DMS114 treated with DMSO at 0.1 percent for 48 hours (cell line): ENCODE data around the gene LRRC8C.
"Not testable (repeated sequence)": the region's sequence is repeated elsewhere in the genome, so short reads cannot be mapped to it uniquely, and the experiment has no call there.

Experiments used
- DNase-seq: peaks from one replicate; lab custom pipeline; 2025; ENCODE audit not compliant: unreplicated experiment; lab: John Stamatoyannopoulos, UW

The LRRC8C gene

DNA sequence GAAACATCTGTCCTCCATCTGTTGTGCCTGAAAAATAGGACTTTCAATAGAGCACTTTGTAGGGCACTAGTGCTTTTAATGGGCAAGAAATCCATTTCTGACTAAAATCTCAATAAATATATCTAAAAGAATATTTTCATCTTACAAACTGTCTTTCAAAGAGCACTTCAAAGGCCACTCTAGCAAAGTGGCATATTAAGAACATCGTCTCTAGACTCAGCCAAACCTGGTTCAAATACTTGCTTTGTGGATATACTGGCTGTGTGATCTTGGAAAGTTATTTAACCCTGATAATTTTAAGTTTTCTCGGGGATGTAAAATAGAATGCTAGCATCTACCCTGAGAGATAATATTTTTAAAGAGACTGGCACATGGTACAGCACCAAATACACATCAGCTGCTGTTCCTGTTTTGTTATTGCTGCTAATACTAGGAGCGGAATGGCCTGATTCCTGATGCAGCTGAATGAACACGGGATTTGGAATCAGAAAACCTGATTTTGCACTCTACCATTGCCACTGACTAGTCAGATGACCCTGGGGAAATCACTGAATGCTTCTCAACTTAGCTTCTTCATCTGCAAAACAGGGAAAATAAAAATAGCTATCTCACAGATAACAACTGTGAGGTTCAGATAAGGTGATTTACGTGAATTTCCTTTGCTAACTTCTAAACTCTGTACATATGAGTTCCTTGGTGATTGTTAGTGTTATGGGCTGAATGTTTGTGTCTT lies 25.2 kb upstream of the LRRC8C start:
- no peak for DNase-seq

DNA sequence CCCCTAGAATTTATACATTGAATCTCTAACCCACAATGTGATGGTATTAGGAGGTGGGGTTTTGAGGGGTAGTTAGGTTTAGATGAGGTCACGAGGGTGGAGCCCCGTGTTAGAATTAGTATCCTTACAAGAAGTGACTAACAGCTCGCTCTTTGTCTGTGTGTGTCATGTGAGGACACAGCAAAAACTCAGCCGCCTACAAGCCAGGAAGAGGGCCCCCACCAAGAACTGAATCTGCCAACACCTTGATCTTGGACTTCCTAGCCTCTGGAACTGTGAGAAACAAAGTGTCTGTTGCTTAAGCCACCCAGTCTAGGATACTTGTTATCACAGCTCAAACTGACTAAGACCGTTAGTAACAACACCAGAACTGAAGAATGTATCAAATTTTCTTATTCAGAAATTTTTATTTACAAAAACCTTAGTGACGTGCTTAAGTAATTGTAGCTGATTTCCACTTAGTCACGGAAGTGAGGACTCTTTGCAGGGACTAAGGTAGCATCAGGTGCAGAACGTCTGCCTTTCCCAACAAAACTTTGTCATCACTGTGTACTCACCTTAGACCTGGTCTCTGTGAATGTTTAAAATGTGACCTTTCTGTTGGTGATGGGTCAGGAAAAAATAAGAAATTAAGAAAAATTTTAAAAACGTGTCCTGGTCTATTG lies 24.5 kb upstream of the LRRC8C start:
- no peak for DNase-seq

DNA sequence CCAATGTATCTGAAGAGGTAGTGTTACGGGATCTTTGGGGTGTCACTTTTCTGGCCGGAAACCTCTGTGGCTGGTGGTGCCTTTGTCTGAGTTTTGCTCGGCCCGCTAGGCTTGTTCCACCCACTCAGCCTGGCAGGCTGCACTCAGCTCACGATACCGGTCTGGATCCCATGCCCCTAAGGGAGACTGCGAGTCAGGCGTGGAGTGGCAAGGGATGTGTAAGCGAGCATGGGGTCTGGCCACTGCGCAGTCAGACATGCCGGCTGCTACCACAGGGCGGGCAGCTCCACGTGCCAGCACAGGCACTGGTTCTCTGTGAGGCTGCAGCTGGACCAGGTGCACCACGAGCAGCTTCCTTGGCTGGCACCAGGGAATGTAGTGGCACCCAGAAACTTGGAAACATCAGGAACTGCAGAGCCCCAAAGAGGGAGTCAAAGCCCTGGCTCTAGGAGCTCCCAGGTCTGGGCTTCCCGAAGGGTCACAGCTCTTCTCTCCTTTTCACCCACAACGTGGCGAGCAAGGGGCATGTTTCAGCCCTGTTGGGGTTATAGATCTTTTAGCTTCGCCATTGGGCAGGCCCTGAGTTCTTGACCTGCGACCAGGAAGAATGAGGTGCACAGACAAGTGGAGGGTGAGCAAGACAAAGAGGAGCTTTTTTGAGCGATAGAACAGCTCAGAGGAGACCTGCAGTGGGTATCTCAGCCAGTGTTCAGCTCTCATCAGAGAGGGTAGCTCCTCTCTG lies 23.8 kb upstream of the LRRC8C start:
- DNase-seq, result no peak

DNA sequence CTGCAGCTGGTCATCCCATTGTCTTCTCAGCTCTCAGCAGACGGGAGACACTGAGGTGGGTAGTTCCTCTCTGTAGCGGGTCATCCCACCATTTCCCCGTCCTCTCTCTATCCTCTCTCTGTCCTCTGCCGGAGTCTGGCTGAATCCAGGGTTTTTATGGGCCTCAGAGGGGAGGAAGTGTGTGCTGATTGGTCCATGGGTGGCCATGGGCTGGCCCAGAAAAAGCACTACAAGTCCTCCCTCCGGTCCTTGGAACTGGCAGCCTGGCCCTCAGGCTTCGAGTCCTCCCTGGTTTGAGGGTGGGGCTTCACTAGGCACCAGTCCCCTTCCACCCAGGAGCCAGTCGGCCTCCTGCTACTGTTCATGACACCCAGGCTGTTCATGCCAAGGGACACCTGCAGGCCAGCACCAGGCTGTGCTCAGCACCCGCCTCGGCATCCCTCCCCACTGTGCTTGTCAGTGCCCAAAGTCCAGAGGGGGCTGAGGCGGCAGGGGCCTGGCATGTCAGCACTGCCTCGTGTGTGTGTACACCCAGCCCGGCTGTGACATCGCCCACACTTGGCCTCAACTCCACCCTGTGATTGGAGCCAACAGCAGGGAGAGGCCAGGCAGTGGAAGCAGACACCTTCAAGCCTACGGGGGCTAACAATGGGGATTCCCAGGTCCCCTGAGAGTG lies 23.0 kb upstream of the LRRC8C start:
- no peak for DNase-seq

DNA sequence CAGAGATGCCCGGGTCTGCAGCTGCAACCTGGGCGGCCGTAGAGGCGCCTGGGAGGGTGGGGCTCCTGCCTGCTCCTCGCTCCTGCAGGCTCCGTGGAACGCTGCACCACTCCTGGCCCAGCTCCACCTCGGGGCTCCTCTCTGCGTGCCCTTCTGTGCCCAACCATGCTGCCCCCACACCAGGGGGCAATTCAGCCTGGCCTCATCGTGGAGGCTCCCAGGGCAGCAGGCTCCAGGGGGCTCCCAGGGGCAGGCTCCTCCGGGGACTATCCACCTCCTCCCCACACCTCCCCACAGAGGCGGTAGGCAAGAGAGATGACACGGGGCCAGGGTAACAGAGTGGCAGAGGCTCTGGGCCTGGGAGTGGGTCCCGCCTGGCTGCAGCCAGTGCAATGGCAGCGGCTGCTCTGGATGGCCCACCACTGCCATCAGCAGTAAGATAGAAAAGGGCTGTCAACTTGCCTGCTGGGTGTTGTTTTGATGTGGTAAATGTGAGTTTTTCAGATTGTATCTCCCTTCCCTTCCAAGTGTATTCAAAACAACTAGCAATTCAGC lies 22.4 kb upstream of the LRRC8C start:
- DNase-seq, result no peak

DNA sequence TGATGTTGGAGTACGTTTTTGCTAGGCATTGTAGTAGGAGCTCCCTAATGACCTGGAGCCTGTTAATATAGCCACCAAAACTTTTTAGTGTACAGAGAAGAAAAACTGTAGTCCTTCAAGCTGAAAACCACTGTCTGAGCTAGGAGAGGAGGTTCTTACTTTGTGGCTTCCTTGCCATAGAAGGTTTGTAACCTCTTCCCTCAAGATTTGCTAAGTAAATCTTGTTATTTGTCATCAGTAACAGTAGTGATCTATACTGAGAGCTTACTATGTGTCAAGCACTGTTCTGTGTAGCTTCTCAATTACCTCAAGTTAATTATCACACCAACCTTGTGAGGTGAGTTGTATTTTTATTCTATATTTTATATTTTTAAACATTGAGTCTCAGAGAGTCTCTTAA lies 21.2 kb upstream of the LRRC8C start:
- DNase-seq, result no peak

DNA sequence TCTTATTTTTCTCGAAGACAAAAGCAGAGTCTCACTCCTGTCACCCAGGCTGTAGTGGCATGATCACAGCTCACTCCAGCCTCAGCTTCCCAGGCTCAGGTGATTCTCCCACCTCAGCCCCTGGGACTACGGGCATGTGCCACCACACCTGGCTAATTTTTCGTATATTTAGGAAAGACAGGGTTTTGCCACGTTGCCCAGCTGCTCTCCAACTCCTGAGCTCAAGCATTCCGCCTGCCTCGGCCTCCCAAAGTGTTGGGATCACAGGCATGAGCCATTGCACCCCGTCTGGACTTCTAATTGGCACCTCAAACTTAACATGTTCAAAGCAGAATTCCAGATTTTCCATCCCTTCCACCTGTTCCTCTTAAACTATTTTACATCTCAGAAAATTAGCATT lies 19.0 kb upstream of the LRRC8C start:
- DNase-seq, result no peak

DNA sequence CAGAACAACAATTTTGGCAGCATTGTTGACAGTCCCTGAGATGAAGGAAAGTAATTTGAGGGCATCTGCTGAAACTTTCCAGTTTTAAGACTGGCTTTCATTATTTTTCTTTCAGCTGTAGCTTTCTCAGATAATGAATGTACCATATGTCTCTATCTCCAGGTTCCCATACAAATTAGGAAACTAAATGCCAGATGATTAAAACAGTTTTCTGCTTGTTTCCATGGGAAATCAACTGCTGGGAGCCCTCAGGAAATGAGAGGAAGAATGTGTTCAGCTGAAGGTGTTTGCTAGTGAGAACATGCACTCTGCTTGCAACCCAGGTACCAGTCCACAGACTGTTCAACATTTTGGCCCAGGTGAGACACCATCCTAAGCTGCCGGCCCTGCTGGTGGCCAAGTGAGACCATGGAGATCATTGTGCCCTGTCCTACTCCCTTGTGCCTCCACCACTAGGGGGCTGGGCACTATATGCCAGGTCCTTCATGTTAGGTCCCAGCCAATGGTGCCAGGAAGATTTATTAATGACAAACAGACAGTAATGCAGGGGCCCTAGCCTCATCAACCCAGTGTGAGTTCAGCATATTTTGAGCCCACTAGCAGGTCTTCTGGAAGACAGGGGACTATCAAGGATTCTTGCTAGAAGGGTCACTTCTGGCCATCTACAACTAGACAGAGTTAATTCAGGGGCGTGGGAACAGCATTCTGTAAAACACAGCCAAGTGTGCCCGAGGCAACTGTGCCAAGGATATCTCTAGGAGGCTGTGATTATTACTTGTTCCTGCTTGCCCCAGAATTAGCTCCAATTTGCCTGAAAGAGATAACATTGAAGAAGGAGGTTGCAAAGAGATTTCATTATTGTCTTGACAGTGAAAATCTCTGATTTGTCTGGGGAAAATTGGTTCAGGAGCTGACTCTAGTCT lies 17.0 kb upstream of the LRRC8C start:
- no peak for DNase-seq

DNA sequence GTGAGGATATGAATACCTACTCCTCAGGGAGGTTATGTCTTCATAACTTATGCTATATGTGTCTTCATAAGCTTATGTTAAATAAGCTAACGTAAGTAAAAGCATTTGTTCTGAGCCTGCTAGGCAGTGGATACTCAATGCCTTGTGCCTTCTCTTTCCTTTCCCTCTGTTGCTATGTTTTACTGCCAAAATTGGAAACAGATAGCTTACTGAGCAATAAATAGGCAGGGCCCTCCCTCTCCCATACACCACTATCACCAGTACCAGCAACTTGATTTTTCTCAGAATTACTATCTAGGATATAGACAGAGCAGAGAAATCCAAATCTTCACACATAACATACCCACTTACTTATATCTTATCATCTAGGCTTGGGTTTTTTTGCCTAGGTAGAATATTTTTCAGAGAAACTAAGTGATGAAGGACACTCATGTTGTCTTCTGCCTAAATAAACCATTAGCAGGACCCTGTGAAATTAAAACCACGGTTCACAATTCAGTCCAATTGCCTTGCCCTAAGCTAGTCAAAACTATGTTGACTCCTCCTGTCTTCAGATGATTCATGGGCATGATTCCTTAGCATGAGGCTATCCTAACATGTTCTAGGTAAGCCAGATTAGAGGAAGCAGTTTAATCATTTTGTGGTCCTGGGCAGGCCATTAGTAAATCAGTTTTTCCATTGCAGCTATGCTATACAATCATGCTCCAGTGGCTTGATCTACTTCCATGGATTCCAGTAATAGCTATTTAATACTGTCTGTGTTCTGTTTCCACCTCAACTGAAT lies 15.9 kb upstream of the LRRC8C start:
- DNase-seq, result no peak

DNA sequence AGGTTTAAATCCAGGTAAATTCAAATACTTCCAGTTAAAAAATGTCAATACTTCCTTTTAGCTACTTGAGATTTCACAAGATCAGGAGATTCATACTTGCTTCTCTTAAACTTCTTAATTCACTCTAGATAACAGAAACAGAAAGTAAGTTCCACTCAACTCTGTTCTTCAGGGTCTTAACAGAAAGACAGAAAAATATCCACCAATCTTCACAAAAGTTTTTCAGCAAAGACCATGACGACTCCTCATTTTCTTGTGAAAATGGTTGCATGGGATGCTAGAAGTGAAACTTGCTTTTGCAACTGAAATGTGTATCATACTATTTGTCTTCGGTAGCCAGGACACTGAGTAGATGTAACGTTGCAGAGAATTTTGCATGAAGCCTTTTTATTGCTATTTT lies 12.3 kb upstream of the LRRC8C start:
- DNase-seq, result no peak

DNA sequence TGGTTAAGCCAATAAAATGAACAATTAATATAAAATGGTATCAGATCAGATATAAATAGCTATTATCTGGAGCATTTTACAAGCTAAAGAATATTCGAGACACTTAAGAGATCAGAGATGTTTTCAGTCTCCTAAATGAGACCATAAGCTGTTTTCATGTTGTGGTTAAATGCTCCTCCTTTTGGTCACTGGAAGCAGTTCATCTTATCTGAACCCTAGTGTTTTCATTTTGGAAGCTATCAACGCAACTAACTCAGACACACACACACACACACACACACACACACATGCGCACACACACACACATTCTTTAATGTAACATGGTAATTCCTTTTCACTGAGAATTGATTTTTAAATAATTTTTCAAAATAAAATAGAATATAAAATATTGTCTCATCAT lies 10.0 kb upstream of the LRRC8C start:
- DNase-seq, result peak; percentile 8

DNA sequence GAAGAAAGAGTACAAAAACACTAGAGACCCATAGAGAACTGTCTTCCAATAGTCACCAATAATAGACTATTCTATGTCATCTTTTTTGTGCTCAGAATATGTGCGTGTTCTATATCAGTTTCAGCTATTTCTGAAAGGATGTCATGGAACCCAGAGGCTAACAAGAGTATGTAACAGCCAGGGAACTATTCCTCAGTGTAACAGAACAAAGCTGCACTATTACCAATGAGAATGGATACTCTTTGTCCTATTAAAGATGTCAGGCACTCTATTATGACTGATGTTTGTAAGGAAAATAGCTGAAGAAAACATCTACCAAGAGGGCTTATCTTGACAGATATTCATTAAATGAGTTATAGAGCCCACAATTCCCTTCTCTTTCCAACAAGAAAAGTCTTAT lies 8.6 kb upstream of the LRRC8C start:
- no peak for DNase-seq

DNA sequence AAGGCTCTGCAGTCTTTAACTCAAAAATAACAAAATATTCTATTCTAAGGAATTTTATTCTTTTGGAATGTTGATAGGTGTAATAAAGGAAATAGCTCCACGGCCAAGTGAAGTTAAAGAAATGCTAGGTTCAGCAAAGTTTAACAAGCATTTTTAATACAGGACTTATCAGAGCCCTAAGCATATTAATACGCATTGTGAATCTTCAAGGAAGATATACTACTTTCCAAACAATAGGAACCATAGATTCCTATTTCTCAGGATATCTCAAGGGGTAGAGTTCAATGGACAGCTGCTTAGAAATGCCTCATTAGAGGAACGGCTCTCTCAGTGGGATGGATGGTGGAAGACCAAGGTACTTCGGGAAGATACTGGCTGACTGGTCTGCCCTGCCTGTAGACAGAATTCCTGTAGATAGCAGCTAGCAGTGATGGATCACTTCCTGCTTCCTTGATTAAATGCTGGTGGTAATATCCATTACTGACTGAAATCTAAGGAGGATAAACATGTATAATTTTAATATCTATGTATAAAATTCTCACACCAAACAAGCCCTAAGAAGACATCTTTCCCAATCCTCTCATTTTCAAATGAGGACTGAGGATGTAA lies 8.1 kb upstream of the LRRC8C start:
- DNase-seq, result no peak

DNA sequence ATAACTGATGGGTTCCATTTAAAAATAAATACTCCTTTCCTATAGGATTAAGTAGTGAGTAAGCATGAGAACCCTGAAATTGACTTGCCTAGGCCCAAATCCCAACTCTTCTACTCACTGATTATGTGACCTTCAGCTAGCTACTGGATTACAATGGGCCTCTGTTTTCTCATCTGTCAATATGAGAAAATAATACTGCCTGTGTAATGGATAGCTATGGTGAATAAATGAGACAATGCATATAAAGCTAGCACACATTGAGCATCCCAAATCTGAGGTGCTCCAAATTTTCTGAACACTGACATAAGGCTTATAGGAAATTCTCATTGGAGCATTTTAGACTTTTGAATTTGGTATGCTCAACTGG lies 5.3 kb upstream of the LRRC8C start:
- DNase-seq, result no peak

DNA sequence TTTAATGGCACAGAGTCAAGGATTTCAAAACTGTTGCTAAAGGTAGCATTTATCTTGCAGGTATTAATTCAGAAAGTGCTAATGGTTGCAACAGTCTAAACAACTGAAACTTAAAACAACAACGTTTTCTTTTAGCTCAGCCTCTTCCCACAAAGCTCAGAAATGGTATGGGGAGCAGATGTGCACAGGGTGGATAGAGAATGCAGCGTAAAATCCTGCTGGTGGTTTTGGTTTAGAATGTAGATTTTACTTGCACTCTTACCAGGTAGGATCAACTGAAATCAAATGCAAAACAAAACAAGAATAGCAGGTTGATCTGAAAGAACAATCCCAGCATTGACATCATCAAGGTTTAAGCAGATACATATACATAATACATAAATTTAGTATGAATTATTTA lies 3.8 kb upstream of the LRRC8C start:
- DNase-seq, result no peak

DNA sequence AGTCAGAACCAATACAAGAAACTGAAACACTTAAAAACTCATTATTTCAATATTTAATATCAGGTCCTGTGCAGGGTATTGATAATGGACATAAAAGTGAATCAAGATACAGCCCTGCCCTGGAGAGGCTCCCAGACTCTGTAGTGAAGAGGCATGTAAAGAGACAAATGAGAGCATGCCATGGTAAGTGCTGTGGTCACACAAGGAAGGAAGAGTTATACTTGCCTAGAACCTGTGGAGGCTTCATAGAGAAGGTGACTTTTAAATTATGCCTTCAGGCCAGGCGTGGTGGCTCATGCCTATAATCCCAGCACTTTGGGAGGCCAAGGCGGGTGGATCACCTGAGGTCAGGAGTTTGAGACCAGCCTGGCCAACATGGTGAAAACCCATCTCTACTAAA lies 3.3 kb upstream of the LRRC8C start:
- DNase-seq, result not testable (repeated sequence)

DNA sequence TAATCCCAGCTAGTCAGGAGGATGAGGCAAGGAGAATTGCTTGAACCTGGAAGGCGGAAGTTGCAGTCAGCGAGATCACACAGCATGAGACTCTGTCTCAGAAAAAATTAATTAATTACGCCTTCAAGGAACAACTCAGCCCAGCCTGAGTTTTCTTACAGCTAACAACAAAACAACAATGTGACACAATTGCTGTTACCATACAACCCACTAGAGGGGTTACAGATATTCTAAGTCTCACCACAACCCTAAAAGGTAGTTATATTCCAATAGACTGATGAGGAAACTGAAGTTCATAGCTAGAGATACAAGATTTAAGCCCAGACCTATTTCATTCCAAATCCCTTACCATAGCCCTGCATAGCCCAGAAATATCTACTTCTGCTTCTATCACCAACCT lies 2.9 kb upstream of the LRRC8C start:
- DNase-seq, result no peak

DNA sequence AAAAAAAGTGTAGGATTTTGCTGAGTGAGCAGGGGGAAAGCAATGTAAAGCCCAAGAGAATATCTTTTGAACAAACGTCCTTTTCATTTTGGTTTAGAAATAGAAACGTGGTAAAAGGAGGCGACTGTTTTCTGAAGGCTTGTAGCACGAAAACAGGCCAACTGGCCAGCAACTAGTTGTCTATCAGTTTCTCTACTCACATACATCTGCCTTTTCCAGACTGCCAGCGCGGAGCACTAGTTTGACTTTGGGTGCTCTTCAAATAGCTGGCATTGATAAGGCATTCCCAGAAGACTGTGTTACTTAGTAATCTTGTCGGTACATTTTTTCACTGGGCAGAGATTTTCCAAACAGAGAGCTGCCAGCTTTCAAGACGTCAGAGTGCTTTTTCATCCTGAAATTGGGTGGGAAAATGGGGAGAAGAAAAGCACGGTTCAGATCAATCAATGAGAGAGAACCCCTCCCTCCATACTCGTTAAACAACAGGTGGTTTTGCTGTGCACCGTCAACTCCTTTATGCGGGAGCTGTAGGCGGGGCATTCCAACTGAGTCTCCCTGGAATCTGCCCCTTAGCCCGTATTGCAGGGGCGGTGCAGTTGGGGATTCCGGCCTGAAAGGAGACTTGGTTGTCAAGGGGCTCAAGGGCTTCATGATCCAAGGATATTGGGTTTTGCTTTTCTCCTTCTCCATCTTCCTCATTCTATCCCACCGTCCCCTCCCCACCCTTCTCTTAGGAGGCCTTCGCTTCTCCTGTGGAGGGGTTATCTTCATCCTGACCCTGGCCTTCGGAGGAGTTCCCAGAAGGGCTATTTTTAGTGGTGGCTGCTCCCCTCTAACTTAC lies 884 bp upstream of the LRRC8C start:
- DNase-seq, result no peak
